Measurements from ENCODE around the gene CRELD1.

- TF ChIP-seq ZFX (CRISPR knock-in tag; IDR thresholded peaks at IDR 0.05; ENCODE audit: low read depth): 0 out of 2 replicates have a peak, but pooled peaks have one; percentile 28
- TF ChIP-seq MTF1 (CRISPR knock-in tag; IDR thresholded peaks at IDR 0.05): no peak
- no peak for TF ChIP-seq ZNF597 (CRISPR knock-in tag; IDR thresholded peaks at IDR 0.05)
- TF ChIP-seq CTCF (CRISPR knock-in tag; IDR thresholded peaks at IDR 0.05): no peak
- 0 out of 2 replicates have a peak, but pooled peaks have one; percentile 34 for TF ChIP-seq KAT8 (CRISPR knock-in tag; IDR thresholded peaks at IDR 0.05)
- TF ChIP-seq ARNT (IDR thresholded peaks at IDR 0.05): no peak
- TF ChIP-seq ZNF34 (CRISPR knock-in tag; IDR thresholded peaks at IDR 0.05; ENCODE audit: borderline replicate concordance): no peak
- no peak for TF ChIP-seq ZNF124 (CRISPR knock-in tag; IDR thresholded peaks at IDR 0.05)
- no peak; the same call in 1 of the 2 replicates for TF ChIP-seq FOXK1 (CRISPR knock-in tag; IDR thresholded peaks at IDR 0.05; ENCODE audit: borderline replicate concordance, low read depth)
- no peak for TF ChIP-seq ZFP36 (IDR thresholded peaks at IDR 0.05; ENCODE audit: borderline replicate concordance, low read depth, low read length, partially characterized antibody)
- TF ChIP-seq ATF1 (CRISPR knock-in tag; IDR thresholded peaks at IDR 0.05): no peak
- peak; percentile 87; the same call in 1 of the 2 replicates for TF ChIP-seq JUN (CRISPR knock-in tag; IDR thresholded peaks at IDR 0.05)
- TF ChIP-seq KLF11 (CRISPR knock-in tag; IDR thresholded peaks at IDR 0.05): no peak
- no peak for TF ChIP-seq ZNF354B (CRISPR knock-in tag; IDR thresholded peaks at IDR 0.05)
Observed at GRCh38 chr3:9976721-9977709, 43.4 kb downstream of the CRELD1 start.
